NCI-H82 treated with DMSO at 0.1 percent for 48 hours (cell line): ENCODE results near the gene ADAM29.
A peak's percentile ranks its signal among the peaks of the same experiment; 100 is the strongest.
"Not testable (repeated sequence)": the region's sequence is repeated elsewhere in the genome, so short reads cannot be mapped to it uniquely, and the experiment has no call there.

Experiments
- DNase-seq: peaks from one replicate; lab custom pipeline; 2025; ENCODE audit not compliant: unreplicated experiment; lab: John Stamatoyannopoulos, UW

Gene ADAM29

DNA sequence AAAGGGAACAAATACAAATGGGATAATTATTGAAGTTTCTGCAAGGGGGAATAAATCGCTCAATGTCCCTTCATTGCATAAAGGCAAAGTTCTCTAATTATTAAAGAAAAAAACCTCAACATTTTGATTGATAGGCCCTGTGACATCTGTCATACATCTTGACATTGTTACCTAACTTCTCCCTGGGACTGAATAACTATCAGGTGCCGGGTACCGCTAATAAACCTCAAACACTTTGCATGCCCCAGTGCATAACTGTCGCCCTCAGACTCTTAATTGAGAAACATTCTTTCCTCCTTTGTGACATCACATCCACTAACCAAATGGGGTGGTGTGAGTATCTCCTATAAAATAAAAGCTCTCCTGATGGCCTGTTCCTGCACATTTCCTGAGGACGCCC, at the start of gene ADAM29:
ADAM29 (plus strand) TSS at position 301 of the 400 bp plus-strand sequence. CDS start 57,168 bp downstream, outside the sequence.
- no peak for DNase-seq

DNA sequence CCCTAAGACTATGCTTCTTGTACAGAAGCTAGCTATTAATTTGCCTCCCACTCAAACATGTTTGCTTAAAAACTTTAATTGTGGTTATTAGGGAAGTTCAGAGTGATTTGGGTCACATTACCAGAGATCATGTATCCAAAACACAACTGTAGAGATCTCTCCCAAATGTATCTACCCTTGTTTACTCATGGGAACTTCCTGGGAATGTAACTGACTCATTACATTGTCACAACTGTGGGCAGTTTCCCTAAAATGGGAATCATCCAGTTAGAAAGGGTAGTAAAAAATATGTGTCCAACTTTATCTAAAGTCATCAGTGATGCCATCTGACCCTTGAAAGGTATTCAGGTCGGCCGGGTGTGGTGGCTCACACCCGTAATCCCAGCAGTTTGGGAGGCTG, 48.8 kb upstream of the ADAM29 start:
- DNase-seq: no peak

DNA sequence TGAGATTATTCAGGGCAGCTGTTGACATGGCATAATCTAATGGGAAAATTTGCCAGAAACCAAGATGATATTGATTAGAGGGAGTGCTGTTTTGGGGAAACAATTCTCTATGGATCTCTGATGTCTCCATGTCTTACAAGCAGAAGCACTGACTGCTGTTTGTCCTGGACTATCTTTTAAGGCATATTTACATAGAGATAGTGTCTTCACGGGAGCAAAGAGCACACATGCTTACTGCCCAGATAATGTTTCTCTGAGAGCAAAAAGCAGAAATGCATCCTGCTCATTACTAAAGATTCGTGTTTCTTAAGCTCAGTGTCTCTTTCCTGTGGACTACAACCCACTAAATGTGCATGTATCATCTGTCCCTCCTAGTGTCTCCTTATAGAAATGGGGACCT, 47.8 kb upstream of the ADAM29 start:
- no peak for DNase-seq

DNA sequence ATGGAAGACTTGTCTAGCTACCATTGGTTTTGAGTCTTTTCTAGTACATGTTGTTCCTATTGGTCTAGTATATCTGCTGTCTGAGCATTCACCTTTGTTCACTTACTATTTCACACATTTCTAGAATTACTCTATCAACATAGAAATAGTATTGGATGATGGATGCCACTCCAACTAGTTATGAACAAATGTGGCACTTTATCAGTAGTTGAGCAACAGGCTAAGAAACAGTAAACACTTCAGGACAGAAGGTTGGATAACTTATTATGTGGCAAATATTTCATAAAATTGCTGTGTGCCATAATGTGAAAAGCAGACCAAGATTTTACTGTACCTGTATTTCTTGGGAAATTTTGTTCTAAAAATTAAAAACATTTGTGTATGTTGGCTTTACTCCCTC, 46.8 kb upstream of the ADAM29 start:
- DNase-seq: no peak

DNA sequence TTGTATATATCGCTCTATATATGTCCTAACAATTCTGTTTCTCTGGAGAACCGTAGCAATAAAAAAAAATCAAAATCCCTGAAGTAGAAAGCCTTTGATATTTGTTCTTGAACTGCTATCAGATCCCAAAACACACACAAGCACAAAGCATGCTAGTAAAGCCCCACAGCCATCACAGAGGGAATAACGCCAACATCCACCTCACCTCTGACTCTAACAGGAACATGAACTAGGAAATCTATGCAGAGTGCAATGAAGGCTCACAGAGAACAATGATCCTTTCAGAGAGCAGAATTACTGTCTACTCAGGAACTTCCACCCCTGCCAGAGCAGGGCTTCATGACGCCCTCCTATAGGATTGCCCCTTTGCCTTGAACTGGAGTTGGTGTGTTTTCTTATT, 45.0 kb upstream of the ADAM29 start:
- not testable (repeated sequence) for DNase-seq

DNA sequence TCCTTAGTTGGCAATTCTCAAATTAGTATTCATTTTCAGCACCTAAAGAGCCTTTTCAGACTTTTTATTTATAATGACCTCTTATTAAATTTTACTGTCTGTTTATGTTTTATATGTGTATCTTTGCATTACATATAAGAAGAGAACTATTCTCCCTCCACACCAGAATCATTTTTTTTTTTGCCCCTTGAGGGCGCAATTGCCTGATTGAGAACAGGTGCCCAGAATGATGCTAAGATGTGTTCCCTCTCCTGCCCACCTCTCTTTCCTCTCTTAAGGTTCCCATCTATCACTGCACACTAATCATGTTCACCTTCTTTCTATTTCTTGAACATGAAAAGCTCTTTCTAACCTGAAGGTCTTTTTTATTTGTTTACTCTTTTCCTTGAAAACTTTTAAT, 44.2 kb upstream of the ADAM29 start:
- DNase-seq: peak; percentile 7

DNA sequence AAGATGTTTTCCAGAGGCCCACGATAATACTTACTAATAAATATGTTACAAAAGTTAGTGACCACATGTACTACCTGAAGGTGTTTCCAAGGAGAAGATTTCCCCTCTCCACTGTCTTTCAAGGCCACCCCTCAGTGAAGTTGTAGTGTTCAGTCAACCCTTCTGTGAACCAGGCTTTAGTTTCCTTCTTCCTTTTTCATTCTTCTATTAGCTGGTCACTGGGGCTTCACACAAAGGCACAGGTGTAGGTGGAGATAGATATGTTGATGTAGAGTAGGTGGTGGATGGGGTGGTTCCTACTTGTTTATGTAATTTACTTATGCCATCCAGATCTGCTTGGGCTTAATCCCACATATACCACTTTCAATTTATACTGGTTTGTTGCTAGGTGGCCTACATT, 43.3 kb upstream of the ADAM29 start:
- no peak for DNase-seq

DNA sequence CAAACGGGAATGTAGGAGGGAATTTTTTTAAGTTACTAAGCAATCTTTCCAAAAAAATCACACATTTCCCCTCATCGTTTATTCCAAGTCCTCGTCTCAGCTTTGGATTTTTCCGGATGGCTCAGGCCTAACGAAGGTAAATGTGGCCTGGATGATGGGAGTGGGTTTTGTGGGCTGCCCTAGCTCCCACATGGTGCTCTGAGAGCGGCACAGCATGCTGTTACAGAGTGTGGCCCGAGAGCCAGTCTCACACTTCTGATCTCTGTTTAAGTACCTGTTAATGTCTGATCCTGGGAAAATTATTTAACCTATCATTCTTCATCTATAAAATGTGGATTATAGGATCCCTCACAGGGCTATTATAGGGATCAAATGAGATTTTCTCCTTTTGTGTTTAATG, 38.2 kb upstream of the ADAM29 start:
- DNase-seq: no peak

DNA sequence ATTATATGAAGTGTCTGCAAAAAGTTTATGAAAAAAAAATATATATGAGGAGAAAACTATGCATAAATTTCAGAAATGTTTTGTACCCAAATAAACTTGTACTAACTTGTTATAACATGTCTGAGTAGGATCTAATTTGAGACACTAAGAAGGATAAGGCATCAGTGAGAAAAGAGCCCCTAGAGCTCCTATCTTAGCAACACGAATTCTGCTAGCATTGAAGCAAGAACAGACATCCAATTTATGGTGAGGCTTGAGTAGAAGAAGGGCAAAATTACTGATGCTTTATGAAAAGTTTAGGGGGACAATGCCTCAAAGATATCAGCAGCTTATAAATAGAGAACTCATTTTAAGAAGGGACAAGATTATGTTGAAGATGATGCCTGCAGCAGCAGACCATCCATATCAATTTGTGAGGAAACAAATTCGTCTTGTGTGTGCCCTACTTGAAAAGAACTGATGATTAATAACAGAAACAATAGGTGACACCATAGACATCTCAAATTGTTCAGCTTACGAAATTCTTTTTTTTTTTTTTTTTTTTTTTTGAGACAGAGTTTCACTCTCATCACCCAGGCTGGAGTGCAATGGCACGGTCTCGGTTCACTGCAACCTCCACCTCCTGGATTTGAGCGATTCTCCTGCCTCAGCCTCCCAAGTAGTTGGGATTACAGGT, 35.7 kb upstream of the ADAM29 start:
- DNase-seq: no peak

DNA sequence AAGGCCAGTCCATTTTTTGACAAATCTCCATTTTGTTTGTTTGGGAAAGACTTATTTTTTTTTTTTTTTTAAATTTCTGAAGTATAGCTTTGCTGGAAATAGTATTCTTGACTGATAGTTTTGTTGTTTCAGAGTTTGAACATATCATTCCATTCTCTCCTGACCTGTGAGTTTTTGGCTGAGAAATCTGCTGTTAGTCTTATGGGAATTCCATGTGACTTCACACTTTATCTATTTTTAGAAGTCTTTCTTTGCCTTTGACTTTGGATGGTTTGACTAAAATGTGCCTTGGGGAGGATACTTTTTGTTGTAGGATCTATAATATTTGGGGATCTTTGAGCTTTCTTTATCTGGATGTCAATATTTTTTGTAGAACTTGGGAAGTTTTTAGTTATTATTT, 10.7 kb upstream of the ADAM29 start:
- DNase-seq: no peak

DNA sequence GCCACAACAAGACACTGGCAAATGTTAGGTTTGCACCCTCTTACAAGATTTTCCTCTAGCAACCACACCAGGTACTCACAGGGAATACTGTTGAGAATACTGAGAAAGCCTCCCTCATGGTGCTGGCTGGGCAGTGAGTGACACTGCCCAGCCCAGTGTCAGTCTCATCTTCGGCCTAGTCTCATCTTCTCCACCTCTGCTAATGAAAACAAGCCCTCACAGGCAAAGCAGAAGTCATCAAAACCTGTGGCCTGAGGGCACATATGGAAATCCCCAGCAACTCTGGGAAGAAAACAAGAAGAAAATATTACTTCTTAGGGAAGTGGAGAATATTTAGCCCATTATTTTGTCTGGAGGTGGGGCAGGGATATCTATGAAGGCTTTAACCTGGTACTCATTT, 7.9 kb upstream of the ADAM29 start:
- no peak for DNase-seq

DNA sequence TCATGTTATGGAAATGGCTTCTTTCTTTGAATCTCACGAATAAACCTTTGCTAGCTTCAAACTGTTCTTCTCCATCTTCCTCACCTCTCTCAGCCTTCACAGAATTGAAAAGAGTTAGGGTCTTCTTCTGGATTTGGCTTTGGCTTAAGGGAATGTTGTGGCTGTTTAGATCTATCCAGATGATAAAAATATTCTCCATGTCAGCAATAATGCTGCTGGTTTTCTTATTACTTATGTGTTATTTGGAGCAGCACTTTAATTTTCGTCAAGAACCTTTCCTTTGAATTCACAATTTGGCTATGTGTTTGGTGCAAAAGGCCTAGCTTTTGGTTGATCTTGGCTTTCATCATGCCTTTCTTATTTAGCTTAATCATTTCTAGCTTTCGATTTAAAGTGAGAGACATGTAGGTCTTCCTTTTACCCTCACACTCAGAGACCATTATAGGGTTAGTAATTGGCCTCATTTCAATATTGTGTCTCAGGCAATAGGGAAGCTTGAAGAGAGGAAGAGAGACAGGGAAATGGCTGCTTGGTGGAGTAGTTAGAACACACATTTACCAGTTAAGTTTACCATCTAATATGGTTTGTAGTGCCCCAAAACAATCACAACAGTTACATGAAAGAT, 5.1 kb upstream of the ADAM29 start:
- no peak for DNase-seq

DNA sequence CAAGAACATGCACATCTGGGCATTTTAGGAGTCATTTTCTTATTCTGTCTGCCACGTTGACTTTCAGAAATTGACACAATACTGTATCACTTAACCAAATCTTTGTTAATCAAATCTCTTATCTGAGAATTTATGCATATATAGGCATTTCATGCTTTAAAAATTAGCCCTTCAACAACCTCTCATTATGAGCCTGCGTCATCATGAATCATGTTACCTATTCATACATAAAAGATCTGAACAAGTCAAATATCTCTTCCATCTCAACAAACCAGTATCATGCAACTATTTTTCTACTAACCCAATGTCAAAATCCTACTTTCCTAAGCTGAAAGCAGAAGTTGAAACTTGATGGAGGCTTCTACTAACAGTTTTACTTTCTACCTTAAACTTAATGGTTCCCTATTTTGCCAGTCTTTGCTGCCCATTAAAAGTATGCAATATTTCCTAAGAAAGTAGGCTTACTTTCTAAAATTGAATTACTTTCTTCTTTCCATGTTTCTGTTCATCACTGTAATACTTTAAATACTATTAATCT, 1.8 kb downstream of the ADAM29 start:
- no peak for DNase-seq

DNA sequence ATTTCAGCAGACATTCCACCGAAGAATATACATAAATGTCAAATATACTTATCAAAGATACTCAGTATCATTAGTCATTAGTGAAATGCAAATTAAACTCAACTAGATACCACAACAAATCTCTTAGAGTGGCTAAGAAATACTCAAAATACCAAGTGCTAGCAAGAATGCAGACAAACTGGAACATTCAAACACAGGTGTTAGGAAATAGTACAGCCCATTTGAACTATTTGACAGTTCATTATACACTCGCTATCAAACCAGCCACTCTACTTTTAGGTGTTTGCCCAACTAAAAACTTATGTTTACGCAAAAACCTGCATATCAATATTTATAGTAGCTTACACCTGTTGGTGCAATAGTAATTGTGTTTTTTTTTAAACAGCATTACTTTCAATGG, 8.8 kb downstream of the ADAM29 start:
- DNase-seq: no peak

DNA sequence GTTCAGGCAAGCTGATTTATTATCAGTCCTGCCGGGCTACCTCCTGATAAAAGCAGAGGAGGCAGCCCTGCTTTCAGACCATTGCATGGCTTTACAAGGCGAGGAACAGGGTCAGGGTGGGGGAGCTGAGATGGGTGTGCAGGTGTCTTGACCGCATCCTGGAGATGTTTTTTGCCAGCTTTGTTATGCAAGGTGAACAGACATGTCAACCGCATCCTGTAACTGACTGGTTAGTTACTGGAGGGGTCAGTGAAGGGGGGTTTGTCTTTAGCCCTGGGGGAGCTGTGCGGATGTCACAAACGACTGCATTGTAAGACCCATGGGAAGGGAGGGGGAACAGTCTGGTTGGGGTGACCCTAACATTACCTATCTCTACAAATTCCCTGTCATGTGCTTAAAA, 10.0 kb downstream of the ADAM29 start:
- no peak for DNase-seq

DNA sequence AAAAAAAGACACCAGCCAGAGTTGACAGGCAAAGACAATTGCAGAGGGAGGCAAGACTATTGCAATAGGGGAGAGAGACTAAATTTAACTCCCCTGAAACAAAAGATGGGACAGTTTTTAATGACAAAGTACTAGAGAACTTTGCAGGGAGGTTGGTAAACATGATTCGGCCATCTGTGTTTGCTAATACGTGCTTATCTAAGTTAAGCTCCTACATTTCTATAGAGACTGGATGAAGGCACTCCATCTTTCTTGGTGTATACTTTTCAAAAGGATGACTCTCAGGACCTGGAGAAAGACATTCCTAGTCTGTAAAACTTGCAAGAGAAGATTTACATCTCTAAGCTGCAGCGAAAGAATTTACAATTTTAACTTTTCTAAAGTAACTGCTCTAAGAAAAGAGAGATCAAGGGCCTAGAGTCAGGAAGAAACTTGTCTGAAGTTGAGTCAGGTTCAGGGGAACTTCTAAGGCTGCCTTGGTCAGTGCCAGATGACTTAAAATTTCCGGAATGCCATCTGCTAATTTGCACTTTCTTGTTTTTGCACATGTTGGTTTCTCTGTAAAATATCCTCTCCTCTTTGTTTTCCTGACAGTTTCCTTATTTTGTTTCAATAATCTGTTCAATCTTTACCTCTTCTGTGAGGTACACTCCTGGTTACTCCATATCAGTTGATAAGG, 10.6 kb downstream of the ADAM29 start:
- no peak for DNase-seq

DNA sequence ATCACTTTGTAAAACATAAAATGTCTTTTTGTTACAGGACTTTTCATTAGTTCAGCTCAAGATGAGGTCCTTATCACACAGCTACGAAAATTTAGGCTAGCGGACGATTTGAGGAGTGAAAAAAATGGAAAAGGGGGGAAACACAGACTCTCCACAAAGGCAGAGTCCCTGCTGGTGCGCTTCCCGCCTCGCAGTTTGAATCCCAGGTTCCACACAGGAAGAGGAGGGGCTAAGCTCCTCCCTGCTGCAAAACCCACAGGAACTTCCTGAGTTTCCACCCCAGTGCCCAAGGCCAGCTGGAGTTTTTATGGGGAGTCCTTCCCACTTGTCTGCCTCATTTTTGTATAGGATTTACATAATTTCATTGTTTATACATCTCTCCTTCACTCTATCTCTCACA, 11.2 kb downstream of the ADAM29 start:
- DNase-seq: no peak

DNA sequence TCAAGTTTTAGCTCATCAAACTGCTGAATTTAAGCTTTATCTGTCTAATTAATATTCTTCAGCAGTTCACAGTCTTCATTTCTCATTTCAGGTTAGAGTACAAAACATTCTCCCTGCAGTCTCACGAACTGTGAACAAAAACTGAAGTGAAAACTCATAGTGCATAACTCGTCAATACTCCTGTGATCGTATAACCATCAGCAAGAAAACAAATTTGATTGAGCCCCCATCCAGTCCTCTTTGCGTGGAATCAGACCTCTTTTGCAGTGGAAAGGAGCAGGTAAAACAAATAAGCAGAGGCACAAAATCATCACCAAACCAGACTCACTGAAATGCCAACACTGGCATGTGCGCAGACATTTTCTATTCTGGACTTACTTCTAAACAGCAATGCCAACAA, 12.7 kb downstream of the ADAM29 start:
- DNase-seq: no peak

DNA sequence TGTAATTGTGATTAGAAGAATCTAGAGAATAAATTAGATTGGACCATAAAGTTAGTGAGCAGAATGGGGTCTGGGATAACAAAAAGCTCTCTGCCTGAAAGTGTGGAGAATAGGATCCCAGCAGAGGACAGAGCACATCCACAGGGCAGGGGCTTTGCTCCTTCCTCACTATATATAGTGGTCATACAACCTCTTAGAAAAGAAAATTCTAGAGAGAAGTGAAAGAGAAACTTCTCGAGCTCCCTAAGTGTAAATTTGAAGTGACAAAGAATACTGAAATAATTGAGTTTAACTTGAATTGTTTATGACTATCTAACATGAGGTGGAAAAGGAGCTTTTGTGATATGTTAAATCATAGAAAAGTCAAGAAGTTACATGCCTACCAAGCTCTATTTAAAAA, 14.9 kb downstream of the ADAM29 start:
- DNase-seq: no peak

DNA sequence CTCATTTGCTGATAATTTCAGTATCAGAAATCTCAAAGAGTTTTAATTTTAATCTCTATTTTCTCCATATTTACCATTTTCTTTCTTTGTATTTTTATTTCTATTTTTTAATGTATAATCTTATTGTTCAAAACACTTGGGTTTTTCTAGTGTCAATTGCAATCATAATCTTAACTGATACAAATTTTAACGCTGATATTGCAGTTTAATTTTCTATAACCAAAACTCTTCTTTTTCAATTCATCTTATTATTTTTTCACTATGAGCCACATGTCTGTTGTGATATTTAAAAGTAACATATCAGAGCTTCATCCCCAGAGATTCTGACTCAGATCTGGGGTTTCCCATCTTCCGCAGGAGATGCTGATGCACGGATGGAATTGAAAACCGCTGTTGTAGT, 16.2 kb downstream of the ADAM29 start:
- DNase-seq: no peak

DNA sequence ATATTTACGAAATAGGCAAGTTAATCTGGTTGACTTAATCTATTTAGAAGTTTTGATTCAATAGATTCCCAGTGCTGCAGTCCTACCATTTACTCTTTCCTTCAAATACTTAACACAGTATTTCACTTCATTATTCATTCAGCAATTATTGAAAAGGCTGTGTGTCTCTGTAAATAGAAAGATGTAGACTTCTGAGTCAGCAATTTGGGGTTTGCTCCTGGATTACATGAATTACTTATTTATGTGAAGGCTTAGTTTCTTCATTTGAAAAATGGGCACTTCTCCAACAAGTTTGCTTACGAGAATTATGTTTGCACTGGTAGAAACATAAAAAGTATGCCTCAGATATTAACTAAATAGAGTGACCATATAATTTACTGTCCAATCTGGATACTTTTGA, 17.4 kb downstream of the ADAM29 start:
- no peak for DNase-seq

DNA sequence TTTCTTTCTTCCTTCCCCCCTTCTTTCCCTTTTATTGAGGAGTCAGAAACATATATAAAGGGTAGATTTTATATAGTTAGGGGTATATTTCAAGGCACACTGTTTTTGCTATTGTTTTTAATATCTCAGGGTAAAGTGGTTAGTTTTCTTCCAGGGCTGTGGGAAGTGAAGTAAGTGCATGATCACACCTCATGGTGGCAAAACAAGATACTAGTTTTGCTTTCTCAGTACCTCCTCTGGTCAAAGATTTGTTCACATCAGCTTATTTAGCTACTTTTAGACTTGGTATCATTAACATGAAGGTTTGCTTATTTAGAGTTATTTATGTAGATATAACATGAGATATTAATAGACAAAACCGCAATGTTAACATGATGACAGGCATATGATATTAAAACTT, 21.8 kb downstream of the ADAM29 start:
- DNase-seq: no peak
